Measurements from ENCODE around the gene DST. TPM values are rescaled to one million over a fixed set of nuclear protein-coding genes. Genes with fewer than 3 reads are reported as not detected.

DST gene
- total RNA-seq, 1 experiment from 2014 or later: 91.9 TPM

DNA sequence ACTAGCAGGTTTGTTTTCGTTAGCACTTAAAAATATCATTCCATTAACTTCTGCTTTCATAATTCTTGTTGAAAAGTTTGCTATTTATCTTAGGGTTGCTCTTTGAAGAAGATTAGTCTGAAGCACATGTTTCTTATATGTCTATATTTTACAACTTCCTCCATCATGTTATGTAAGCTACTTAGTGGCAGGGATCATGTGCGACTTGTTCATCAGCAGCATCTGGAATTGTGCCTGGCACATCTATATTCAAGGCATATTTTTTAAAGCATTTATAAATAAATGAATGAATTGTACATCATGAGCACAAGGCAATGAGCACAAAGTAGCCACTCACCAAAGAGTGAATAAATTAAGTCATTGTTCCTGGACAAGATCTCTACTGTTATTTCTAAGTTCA, 208.1 kb downstream of the DST start:
- Histone ChIP-seq H3K27ac (ENCODE audit: insufficient read length, low read depth, low read length) (no peak overlapping the region), H3K14ac (ENCODE audit: insufficient read depth, low read length) (no peak overlapping the region), H2AFZ (ENCODE audit: low read length) (no peak overlapping the region), H3K9me3 (ENCODE audit: control insufficient read depth, low read depth, low read length) (peaks cover 3% of the 10 kb centered on the region), H4K8ac (replicated peaks; ENCODE audit: insufficient read length, low read depth, low read length) (no peak overlapping the region), H3K23me2 (ENCODE audit: insufficient read length, low read depth, low read length, poor library complexity, severe bottlenecking) (no peaks in the 10 kb centered on the region), H2BK20ac (ENCODE audit: low read depth, low read length, poor library complexity, severe bottlenecking) (no peak overlapping the region), H4K91ac (ENCODE audit: insufficient read length, low read depth, low read length) (no peak overlapping the region), H2BK12ac (ENCODE audit: insufficient read length, low read depth, low read length) (no peak overlapping the region), H3K27me3 (ENCODE audit: insufficient read depth, low read length) (no peaks in the 10 kb centered on the region), H3K9ac (ENCODE audit: extremely low read depth, insufficient read length, low read length) (no peak overlapping the region), H3T11ph (ENCODE audit: low read length) (no peak overlapping the region), H3K4ac (ENCODE audit: low read depth, low read length) (no peak overlapping the region), H3K79me2 (ENCODE audit: insufficient read depth, low read length) (no peaks in the 10 kb centered on the region), H2BK120ac (ENCODE audit: low read depth, low read length, poor library complexity, severe bottlenecking) (no peak overlapping the region), H4K5ac (ENCODE audit: insufficient read length, low read depth, low read length) (no peak overlapping the region), H3K79me1 (ENCODE audit: insufficient read depth, low read depth, low read length, poor library complexity, severe bottlenecking) (no peaks in the 10 kb centered on the region), H3K4me2 (ENCODE audit: insufficient read depth, insufficient read length, low read length) (no peak overlapping the region), H3K18ac (ENCODE audit: insufficient read length, low read depth, low read length) (no peak overlapping the region), H3K4me1 (ENCODE audit: insufficient read depth, low read length) (no peaks in the 10 kb centered on the region), H2AK5ac (ENCODE audit: insufficient read length, low read length) (no peak overlapping the region), H2BK5ac (ENCODE audit: insufficient read length, low read length) (no peak overlapping the region), H2BK15ac (ENCODE audit: low read depth, low read length) (no peak overlapping the region), H3K23ac (ENCODE audit: insufficient read length, low read depth, low read length) (no peak overlapping the region), H3K56ac (ENCODE audit: insufficient read length, low read depth, low read length) (no peak overlapping the region), H4K20me1 (ENCODE audit: control insufficient read depth, insufficient read depth, insufficient read length) (no peaks in the 10 kb centered on the region)
- Mint-ChIP-seq H3K9me3 (peaks cover 19 to 26% of the 10 kb centered on the region in 2 experiments), H3K27me3 (ENCODE audit: low read depth) (peaks cover 15% of the 10 kb centered on the region), H3K36me3 (ENCODE audit: insufficient read depth in 1 of 3, low read depth in 3 of 3) (peaks cover 0 to 23% (median 2%) of the 10 kb centered on the region in 3 experiments; a peak in 5 of 7 replicates), H3K27ac (no peak overlapping the region), H3K4me1 (peaks cover 4 to 6% of the 10 kb centered on the region in 2 experiments), H3K4me3 (no peak overlapping the region)
- DNase-seq: no peak
- no CpG with 5 or more reads among the region's 2 CpGs for WGBS (ENCODE audit: extremely low coverage, insufficient read length, low lambda C conversion rate)
- TF ChIP-seq, protein P1, sequence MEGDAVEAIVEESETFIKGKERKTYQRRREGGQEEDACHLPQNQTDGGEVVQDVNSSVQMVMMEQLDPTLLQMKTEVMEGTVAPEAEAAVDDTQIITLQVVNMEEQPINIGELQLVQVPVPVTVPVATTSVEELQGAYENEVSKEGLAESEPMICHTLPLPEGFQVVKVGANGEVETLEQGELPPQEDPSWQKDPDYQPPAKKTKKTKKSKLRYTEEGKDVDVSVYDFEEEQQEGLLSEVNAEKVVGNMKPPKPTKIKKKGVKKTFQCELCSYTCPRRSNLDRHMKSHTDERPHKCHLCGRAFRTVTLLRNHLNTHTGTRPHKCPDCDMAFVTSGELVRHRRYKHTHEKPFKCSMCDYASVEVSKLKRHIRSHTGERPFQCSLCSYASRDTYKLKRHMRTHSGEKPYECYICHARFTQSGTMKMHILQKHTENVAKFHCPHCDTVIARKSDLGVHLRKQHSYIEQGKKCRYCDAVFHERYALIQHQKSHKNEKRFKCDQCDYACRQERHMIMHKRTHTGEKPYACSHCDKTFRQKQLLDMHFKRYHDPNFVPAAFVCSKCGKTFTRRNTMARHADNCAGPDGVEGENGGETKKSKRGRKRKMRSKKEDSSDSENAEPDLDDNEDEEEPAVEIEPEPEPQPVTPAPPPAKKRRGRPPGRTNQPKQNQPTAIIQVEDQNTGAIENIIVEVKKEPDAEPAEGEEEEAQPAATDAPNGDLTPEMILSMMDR (conservative IDR thresholded peaks at IDR 0.05): no peak
